Fibroblast of skin of right biceps (primary cell): ENCODE data around the gene GPR150.

Source experiments
- DNase-seq: peaks from one replicate; pipeline ENCODE4 v3.0.0-alpha.2; 2013

GPR150 gene

DNA sequence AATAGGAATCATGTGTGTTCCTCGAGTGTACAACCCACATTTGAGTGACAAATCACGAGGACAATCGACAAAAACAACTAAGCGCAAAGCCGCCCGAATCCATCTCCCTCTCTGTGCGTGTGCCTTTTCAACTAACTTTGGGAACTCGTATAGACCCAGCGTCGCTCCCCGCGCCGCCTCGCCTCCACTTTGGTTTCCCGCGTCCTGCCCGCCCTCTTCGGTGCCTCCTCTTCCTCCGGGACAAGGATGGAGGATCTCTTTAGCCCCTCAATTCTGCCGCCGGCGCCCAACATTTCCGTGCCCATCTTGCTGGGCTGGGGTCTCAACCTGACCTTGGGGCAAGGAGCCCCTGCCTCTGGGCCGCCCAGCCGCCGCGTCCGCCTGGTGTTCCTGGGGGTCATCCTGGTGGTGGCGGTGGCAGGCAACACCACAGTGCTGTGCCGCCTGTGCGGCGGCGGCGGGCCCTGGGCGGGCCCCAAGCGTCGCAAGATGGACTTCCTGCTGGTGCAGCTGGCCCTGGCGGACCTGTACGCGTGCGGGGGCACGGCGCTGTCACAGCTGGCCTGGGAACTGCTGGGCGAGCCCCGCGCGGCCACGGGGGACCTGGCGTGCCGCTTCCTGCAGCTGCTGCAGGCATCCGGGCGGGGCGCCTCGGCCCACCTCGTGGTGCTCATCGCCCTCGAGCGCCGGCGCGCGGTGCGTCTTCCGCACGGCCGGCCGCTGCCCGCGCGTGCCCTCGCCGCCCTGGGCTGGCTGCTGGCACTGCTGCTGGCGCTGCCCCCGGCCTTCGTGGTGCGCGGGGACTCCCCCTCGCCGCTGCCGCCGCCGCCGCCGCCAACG lies at the start of gene GPR150:
TSS of gene GPR150 (plus strand) at position 58 of the 840 bp plus-strand sequence. CDS start at position 247, 189 bp downstream.
- DNase-seq = peak; percentile 45

DNA sequence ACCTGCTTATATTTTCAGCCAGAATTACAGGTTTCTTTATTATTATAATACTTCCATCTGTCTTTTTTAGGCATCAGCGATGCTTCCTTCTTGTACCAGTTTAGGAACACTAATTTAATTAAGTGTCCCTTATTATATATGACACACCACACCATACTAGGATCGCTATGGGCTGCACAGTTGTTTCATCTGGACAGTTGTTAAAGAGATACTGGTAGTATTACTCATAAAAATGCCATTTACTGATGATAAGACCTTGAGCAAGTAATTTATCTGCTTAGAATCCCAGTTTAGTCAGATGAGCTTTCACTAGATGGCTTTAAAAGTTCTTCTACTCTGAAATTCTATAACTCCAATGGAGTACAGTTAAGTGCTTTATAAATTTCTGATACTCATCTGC lies 47.9 kb upstream of the GPR150 start:
- no peak for DNase-seq

DNA sequence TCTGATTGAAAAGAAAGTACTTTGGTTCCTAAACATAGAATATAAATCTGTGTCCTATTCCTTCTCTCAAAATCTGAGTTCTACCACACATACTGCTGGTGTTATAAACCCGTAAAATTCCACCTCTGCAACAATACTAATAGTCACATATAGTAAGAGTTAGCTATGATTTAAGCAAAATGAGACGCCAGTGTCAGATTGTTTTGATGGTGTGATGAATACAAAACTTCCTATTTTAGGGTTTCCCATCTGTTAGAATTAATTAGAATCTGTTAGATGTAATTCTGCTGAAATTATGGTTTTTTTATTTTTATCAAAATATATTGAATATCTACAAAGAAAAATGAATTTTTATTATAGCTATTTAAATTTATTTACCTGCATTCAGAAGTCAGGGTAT lies 38.3 kb upstream of the GPR150 start:
- no peak for DNase-seq

DNA sequence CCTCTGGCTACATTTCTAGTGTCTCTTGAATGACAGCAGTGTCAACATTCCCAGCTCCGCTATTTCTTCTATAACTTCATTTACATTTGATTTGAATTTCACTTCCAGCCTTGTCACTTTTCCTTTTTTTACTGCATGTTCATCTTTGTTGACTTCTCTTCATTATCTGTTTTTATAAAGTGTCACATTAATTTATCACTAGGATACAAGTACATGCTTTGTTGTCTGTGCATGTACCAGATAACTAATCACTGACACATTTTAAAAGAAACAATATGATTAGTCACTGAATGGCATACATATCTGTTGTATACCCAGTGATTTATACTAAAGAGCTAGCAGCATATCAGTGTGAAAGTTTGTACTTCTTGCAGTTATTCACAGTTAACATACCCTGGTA lies 35.9 kb upstream of the GPR150 start:
- no peak for DNase-seq

DNA sequence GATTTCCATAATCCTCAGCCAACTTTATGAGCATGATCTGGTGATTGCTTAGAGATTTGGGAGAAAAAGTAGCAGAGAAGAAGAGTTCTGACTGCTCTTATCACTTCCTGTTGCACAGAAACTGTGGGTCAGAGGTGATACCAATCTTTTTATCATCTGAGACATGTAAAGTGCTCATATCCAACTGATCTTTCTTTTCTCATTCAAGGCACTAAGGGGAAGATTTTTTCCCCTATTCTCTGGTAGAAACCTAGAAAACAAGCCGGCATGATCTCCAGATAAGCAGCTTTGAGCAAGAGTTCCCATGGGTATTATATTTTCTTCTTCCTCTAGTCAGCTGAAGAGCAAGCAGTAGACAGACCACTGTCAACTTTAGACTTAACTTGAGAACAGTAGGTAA lies 29.0 kb upstream of the GPR150 start:
- no peak for DNase-seq

DNA sequence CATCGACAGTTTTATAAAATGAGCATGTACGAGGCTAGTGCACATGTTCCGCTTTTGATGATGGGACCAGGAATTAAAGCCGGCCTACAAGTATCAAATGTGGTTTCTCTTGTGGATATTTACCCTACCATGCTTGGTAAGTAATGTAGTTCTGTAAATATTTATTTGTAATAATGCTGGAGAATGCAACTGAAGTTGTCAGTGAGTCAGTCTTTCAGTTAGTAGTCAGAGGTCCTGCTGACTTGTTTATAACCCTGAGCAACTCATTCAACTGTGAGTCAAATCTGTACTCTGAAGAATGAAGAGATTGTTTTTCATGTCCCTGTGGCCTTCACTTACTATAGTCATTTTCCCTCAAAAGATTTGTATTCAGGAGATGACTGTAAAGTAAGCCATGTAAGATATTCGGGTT lies 28.4 kb upstream of the GPR150 start:
- DNase-seq = peak; percentile 84

DNA sequence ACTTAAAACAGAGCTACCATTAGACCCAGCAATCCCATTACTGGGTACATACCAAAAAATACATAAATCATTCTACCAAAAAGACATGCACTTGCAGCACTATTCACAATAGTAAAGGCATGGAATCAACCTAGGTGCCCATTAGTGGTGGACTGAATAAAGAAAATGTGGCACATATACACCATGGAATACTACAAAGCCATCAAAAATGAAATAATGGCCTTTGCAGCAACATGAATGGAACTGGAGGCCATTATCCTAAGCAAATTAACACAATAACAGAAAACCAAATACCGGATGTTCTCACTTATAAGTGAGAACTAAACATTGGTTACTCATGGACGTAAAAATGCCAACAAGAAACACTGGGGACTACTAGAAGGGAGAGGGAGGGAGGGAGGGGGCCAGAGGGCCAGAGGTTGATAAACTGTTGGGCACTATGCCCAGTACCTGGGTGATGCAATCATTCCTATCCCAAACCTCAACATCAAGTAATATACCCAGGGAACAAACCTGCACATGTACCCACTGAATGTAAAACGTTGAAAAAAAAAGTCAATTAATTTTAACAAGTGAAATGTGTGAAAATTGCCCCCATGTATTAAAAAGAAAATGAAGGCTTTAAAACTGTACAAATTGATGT lies 24.5 kb upstream of the GPR150 start:
- no peak for DNase-seq

DNA sequence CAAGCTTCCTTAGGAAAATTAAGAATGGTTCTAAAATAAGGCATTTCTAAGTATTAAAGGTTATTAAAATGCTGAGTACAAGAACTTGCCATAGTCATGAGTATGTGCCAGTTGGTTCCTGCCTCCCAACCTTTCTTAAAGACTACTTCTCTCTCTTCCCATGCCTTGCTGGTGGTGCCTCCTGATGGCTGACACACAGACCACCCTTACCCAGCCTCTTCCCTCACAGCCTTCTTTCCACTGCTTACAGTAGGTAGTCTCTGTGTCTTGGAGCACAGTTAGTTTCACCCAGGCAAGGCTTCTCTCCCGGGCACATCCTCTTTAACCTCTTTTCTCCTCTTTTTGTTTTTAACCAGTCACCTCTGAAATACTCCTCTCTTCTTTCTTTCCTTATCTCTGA lies 20.6 kb upstream of the GPR150 start:
- DNase-seq = no peak

DNA sequence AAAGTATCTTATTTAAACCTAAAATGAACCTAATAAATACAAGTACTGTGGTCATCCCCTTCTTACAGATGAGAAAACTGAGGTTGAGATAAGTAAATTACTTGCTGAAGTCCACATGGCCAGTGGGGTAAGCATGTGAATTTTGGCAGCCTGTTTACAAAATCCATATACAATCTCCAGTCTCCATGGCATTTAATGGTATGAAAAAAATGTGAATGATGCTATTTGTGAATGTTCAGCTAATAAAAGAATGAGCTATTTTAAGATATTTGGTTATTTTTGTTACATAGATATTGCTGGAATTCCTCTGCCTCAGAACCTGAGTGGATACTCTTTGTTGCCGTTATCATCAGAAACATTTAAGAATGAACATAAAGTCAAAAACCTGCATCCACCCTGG lies 19.3 kb upstream of the GPR150 start:
- peak; percentile 69 for DNase-seq

DNA sequence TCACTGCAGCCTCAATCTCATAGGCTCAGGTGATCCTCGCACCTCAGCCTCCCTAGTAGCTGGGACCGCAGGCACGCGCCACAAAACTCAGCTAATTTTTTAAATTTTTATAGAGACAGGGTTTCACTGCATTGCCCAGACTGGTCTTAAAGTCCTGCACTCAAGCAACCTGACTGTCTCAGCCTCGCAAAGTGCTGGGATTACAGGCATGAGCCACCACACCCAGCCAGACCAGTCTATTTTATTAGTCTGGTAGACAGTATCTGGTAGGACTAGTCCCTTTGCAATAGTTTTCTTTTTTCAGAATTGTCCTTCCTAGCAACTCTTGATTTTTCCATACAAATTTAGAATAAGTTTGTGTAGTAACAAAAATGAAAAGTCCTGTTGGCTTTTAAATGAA lies 14.1 kb upstream of the GPR150 start:
- no peak for DNase-seq

DNA sequence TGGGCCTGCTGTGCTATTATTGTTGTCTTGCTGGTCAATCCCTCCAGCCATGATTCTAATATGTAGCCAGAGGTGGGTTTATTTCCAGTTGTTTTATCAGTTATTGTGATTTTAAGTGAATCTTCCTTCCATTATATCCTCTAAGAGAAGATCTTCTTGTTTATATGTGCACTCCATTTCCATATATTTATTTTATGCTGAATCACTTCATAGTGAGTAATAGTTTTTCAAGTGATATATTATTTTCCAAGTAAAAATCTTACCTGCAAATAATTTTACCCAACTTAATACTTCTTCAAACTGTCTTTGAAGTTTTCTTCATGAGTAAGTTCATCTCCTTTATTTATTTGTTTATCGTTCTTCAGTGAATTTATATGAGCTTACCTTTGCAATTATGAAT lies 13.5 kb upstream of the GPR150 start:
- DNase-seq = no peak

DNA sequence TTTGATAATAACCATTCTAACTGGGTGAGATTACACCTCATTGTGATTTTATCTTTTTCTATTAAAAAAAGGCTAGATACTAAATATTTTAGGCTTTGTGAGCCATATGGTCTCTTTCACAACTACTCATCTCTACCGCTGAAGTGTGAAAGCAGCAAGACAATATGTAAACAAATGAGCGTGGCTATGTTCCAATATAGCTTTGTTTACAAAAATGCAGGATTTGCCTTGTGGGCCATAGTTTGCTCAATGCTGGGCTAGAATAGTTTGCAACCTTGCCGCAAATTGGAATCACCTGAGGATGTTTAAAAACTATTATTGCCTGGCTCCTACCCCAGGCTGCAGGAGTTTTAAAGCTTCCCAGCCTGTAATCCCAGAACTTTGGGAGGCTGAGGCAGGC lies 10.2 kb upstream of the GPR150 start:
- no peak for DNase-seq

DNA sequence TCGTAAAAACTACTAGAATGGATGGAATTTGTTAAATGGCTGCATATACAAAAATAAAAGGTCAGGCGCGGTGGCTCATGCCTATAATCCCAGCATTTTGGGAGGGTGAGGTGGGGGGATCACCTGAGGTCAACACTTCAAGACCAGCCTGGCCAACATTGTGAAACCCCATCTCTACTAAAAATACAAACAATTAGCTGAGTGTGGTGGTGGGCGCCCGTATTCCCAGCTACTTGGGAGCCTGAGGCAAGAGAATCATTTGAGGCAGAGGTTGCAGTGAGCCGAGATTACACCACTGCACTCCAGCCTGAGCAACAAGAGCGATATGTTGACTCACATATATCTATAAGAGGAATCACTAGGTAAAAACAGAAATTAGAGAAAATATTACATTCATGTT lies 9.3 kb upstream of the GPR150 start:
- no peak for DNase-seq

DNA sequence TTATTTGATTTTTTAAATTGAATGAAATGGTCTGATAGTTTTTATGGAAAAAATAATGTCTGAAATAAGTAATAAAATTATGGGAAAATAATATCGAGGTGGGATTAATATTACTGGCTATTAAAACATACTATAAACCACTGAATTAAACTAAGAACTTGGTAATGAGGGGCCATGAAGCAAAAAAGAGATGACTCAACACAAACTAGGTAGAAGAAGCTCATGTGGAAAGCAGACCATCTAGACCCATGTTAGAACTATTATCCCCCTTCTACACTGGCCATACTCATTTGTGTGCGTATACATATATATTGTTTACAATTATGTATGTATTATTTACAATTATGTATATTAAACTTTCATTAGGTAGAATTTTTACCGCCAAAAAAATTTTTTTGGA lies 8.5 kb upstream of the GPR150 start:
- no peak for DNase-seq

DNA sequence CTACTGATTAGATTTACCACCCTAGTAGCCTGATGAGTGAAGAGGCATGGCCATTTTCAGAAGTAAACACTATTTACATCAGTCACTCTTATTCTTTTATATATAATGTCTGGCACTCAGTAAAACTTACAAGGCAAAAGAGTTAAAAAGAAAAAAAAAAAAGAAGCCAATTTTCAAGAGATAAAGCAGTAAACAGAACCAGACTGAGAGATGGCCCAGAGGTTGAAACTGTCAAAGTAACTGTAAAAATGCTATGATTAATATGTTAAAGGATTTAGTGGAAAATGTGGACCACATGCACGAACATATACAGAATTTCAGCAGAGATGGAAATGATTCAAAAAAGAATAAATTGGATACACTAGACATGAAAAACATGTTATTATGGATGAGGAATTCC lies 6.4 kb upstream of the GPR150 start:
- no peak for DNase-seq

DNA sequence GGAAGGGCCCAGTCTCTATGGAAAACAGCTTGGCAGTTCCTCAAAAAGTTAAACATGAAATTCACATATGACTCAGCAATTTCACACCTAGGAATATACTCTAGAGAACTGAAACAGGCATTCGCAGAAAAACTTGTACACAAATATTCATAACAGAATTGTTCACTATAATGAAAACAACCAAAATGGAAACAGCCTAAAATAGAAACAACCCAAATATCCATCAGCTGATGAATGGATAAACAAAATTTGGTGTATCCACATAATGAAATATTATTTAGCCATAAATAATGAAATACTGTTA lies 4.8 kb upstream of the GPR150 start:
- DNase-seq = no peak

DNA sequence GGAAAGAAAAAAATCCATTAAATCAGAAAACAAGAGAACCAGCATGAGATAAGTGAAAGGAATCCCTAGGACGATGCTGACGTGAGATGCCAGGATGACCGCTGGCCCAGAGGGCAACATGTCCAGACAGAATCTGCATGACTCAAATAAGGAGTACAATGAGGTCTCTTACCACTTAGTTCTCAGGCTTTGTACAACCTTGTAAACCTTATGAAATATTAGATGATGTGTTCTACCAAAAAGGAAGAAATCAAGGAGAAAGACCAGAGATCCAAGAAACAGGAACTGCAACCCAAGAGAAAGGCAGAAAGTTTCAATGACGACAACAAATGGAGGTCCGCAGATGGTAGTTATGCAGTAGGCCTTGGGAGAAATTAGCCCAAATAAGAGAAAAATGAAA lies 2.8 kb upstream of the GPR150 start:
- DNase-seq = no peak

DNA sequence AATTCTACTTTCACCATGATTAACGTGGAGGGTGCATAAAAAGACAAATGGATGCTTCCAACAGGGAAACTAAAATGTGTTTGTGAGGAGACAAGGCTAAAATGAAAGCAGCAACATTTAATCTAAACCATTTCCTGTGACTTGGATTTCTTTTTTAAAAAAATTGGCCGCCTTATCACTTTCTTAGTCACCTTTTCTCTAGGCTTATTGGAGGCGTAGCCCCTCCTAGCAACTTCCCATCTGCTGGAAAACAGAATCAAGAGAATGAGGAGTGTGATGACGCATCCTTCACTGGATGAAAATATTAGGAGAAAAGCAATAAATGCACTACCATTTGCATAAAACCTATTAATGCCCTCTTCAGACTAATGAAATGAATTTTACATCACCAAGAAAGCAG lies 791 bp upstream of the GPR150 start:
- DNase-seq = peak; percentile 37

DNA sequence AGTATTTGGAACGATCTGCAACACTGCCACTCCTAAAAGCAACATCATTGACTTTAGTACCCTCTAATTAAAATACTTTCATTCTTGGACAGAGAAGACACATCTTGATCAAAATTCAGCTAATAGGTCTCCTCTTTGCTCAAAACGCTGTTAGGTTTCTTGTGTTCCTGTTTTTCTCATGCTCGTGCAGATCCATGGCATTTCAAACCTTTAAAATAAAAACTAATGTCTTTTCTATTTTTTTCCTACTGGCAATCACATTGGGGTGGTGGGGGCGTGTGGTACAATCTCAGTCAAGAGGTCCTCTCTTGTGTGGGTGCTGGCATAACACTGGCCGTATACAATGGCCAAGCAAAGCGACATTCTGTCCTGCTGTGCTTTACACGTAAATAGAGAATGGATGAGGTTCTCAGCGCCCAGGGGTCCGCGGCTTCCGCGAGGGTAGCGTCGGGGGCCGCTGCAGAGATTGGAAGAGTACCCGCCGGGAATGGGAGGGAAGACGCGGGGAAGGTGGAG lies 315 bp upstream of the GPR150 start:
- DNase-seq = no peak

DNA sequence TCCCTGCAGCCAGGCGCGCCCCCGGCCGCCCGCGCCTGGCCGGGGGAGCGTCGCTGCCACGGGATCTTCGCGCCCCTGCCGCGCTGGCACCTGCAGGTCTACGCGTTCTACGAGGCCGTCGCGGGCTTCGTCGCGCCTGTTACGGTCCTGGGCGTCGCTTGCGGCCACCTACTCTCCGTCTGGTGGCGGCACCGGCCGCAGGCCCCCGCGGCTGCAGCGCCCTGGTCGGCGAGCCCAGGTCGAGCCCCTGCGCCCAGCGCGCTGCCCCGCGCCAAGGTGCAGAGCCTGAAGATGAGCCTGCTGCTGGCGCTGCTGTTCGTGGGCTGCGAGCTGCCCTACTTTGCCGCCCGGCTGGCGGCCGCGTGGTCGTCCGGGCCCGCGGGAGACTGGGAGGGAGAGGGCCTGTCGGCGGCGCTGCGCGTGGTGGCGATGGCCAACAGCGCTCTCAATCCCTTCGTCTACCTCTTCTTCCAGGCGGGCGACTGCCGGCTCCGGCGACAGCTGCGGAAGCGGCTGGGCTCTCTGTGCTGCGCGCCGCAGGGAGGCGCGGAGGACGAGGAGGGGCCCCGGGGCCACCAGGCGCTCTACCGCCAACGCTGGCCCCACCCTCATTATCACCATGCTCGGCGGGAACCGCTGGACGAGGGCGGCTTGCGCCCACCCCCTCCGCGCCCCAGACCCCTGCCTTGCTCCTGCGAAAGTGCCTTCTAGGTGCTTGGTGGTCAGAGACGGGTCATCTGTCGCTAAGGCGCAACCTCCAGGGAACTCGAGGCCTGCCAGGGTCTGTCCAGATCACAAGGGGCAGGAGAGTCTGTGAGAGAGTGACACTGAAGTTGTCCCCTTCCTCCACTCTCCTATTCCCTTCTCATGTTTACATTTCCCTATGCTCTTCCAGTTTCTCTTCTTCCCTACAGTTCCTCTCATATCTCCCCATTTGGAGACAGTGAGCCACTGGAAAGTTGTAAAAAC lies 1.3 kb downstream of the GPR150 start:
- peak; percentile 29 for DNase-seq

DNA sequence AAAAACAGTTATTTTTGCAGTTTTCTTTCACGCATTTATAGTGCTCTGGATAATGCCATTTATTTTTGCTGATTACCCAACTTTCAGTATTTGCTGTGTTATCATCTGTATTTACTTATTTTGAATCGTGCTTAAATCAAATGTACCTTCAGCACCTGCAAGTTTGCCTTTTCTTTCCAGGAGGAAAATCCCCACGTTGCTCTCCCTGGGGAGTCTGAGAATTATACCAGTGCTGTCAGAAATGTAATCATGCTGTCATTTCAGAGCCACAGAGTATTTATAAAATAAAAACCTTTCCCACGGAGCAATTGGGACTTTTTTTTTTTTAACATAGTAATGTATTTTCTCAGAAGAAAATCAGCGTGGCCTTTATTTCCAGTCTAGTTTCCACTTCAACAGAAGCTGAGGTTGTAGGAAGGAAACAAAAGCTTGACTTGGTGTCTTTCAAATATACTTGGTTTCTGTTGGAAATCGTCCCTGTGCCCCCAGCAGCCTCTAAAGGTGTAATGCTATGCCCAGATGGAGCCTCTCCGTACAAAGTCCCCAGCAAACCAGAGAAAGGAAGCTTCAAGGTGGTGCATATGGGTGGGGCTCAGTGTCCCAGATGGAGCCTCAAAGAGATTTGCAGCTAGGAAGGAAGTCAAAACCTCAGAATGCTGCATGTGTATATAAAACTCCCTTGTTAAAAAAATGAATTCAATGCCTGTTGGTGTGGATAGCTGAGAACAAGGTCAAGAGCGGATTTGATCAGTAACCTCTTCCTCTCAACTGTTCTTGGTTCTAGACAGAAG lies 2.1 kb downstream of the GPR150 start:
- no peak for DNase-seq

DNA sequence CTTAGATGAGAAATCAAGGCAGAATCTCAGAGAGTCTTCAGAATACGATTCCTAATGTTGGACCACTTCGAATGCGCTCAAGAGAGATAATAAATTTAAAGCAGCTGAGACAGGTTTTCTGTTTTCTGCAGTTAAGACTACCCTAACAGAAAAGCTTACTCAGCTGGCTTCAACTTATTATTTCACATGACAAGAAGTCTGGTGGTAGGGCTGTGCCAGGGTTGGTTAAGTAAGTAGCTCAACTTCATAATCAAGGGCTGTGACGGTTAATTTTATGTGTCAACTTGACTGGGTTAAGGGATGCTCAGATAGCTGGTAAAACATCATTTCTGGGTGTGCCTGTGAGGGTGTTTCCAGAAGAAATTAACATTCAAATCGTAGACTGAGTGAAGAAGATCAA lies 3.8 kb downstream of the GPR150 start:
- no peak for DNase-seq

DNA sequence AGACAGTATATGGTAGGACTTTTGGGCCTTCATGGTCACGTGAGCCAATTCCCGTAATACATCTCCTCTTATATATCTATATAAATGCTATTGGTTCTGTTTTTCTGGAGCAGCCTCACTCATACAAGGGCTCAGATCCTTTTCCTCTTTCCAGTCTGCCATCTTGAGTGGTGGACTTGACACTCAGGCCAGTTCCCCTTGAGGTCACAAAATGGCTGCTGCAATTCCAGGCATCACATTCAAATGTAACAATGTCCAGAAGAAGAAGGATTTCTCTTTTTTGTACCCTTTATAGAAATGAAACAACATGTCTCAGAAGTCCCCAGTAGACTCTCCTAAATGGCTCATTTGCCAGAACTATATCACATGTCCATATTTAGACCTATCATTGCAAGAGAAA lies 4.5 kb downstream of the GPR150 start:
- no peak for DNase-seq
